Stomach (tissue), 4 donors: ENCODE measurements around the gene DNM3.

Experiments used
- POLR2A ChIP-seq, 4 donors: fragments of 450-650 bp; IDR thresholded peaks; one replicate each; pipeline ENCODE4 v1.6.1; 2016; ENCODE audit warnings: antibody characterized with exemption in 4 of 4, control low read depth in 2 of 4, mild to moderate bottlenecking in 1 of 4, moderate library complexity in 1 of 4
- POLR2AphosphoS5 ChIP-seq, 3 donors: sonication (generic); formaldehyde crosslinking; IDR thresholded peaks; one replicate each; pipeline ENCODE4 v1.6.1; 2016; ENCODE audit warnings: antibody characterized with exemption in 3 of 3
- TF ChIP-seq, protein P1 (sequence below), 7 experiments: fragments of 450-650 bp in 4 of 7; fragments of 200-600 bp in 3 of 7; sonication (generic) in 3 of 7; IDR thresholded peaks; one replicate each; pipeline ENCODE4 v1.5.1; 2016 to 2019; ENCODE audit warnings: antibody characterized with exemption in 7 of 7, control low read depth in 2 of 7, mild to moderate bottlenecking in 1 of 7

DNA sequence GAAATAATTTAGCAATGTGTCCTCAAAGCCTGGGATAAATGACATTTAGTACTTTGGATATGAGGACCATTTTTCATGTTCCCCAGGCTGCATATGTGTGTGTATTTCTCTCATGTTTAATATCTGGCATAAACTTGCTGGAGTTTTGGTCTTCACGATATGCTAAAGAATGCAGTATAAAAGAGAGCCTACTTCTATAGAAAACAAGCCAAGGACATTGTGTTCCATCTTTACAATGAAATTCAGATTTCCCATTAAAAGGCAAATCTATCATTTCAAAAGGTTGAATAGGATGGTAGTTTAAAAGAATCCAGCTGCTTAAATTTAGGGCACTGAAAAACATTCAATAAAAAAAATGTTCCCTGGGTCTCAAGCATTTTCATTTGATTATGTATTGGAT lies 410.2 kb downstream of the DNM3 start:
- TF ChIP-seq, protein P1, sequence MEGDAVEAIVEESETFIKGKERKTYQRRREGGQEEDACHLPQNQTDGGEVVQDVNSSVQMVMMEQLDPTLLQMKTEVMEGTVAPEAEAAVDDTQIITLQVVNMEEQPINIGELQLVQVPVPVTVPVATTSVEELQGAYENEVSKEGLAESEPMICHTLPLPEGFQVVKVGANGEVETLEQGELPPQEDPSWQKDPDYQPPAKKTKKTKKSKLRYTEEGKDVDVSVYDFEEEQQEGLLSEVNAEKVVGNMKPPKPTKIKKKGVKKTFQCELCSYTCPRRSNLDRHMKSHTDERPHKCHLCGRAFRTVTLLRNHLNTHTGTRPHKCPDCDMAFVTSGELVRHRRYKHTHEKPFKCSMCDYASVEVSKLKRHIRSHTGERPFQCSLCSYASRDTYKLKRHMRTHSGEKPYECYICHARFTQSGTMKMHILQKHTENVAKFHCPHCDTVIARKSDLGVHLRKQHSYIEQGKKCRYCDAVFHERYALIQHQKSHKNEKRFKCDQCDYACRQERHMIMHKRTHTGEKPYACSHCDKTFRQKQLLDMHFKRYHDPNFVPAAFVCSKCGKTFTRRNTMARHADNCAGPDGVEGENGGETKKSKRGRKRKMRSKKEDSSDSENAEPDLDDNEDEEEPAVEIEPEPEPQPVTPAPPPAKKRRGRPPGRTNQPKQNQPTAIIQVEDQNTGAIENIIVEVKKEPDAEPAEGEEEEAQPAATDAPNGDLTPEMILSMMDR (IDR thresholded peaks at IDR 0.05), result no peak
- TF ChIP-seq POLR2AphosphoS5 (IDR thresholded peaks at IDR 0.05) (no peak), POLR2A (IDR thresholded peaks at IDR 0.05) (no peak)
